HepG2 (cell line): ENCODE measurements around the gene DRC7. TPM values are rescaled to one million over a fixed set of nuclear protein-coding genes. Genes with fewer than 3 reads are reported as not detected.

Experiments
- ARID4A ChIP-seq: sonication (generic); formaldehyde crosslinking; IDR thresholded peaks from 2 replicates; pipeline ENCODE4 v1.5.0; 2020; ENCODE audit warnings: mild to moderate bottlenecking, missing genetic modification reagents, borderline replicate concordance
- ARNTL ChIP-seq: sonication (generic); formaldehyde crosslinking; IDR thresholded peaks from 2 replicates; pipeline ENCODE4 v1.4.0; 2020; ENCODE audit warnings: mild to moderate bottlenecking, missing genetic modification reagents
- E2F2 ChIP-seq: sonication (generic); formaldehyde crosslinking; IDR thresholded peaks from 2 replicates; pipeline ENCODE4 v1.4.0; 2020; ENCODE audit warnings: missing genetic modification reagents, borderline replicate concordance
- FLYWCH1 ChIP-seq: sonication (generic); formaldehyde crosslinking; IDR thresholded peaks from 2 replicates; pipeline ENCODE4 v1.8.1; 2023; ENCODE audit warnings: mild to moderate bottlenecking, missing genetic modification reagents
- FOXA3 ChIP-seq: IDR thresholded peaks from 2 replicates; pipeline ENCODE4 v1.6.1; 2016; ENCODE audit warnings: missing genetic modification reagents, missing compliant biosample characterization
- KDM3A ChIP-seq: IDR thresholded peaks from 2 replicates; pipeline ENCODE4 v1.6.1; 2018; ENCODE audit warnings: low read depth, missing compliant biosample characterization
- KLF13 ChIP-seq: sonication (generic); formaldehyde crosslinking; IDR thresholded peaks from 2 replicates; pipeline ENCODE4 v1.4.0; 2020; ENCODE audit warnings: mild to moderate bottlenecking, missing genetic modification reagents
- MTA1 ChIP-seq: sonication (generic); formaldehyde crosslinking; IDR thresholded peaks from 2 replicates; pipeline ENCODE4 v1.4.0; 2020; ENCODE audit warnings: missing genetic modification reagents, mild to moderate bottlenecking, borderline replicate concordance
- NR2F6 ChIP-seq, 2 experiments: IDR thresholded peaks; 2 replicates each; pipeline ENCODE4 v1.6.1; 2016; ENCODE audit warnings: antibody characterized with exemption in 1 of 2, mild to moderate bottlenecking in 1 of 2
- SAFB2 ChIP-seq: sonication (generic); formaldehyde crosslinking; IDR thresholded peaks from 2 replicates; pipeline ENCODE4 v1.5.1; 2020; ENCODE audit warnings: missing genetic modification reagents, low read depth, mild to moderate bottlenecking, borderline replicate concordance
- ZIK1 ChIP-seq: sonication (generic); formaldehyde crosslinking; IDR thresholded peaks from 2 replicates; pipeline ENCODE4 v1.5.0; 2020; ENCODE audit warnings: mild to moderate bottlenecking, low read depth, missing genetic modification reagents, borderline replicate concordance
- ZMYM3 ChIP-seq: sonication (generic); formaldehyde crosslinking; IDR thresholded peaks from 2 replicates; pipeline ENCODE4 v1.5.1; 2020; ENCODE audit warnings: mild to moderate bottlenecking, missing genetic modification reagents
- ZNF264 ChIP-seq: sonication (generic); formaldehyde crosslinking; IDR thresholded peaks from 2 replicates; pipeline ENCODE4 v1.4.0; 2020; ENCODE audit warnings: missing genetic modification reagents
- ZNF766 ChIP-seq: sonication (generic); formaldehyde crosslinking; IDR thresholded peaks from 2 replicates; pipeline ENCODE4 v1.5.0; 2020; ENCODE audit warnings: missing genetic modification reagents, borderline replicate concordance
- polyA plus RNA-seq, 8 experiments: library from polyadenylated mRNA; depleted of rRNA in 3 of 8; stranded (reverse) in 7 of 8; unstranded in 1 of 8; fragments of >200 nt; fragmentation: Illumina TruSeq in 4 of 8; extraction: Trizol in 4 of 8; gene quantifications; 2 replicates each; pipeline versions ENCODE4 v1.2.1 to v1.2.3, GENCODE V29; 2011 to 2016; ENCODE audit warnings: low read depth in 4 of 8, missing spikeins in 1 of 8, mixed read lengths in 1 of 8; ENCODE audit not compliant: insufficient read depth in 1 of 8
- total RNA-seq, 5 experiments: library from RNA; depleted of rRNA; stranded (reverse); fragments of >200 nt; fragmentation: Illumina TruSeq; extraction: Trizol; gene quantifications; 2 replicates each; pipeline ENCODE4 v1.2.3, GENCODE V29; 2016; ENCODE audit warnings: low read depth in 1 of 5
- TF ChIP-seq, protein P1 (sequence below): IDR thresholded peaks from 2 replicates; pipeline ENCODE4 v1.4.0; 2020; ENCODE audit warnings: mild to moderate bottlenecking, missing genetic modification reagents
- TF ChIP-seq, protein P2 (sequence below): IDR thresholded peaks from 2 replicates; pipeline ENCODE4 v1.6.1; 2012; ENCODE audit warnings: inconsistent platforms
- TF ChIP-seq, protein P3 (sequence below): sonication (generic); formaldehyde crosslinking; IDR thresholded peaks from 2 replicates; pipeline ENCODE4 v1.5.1; 2020; ENCODE audit warnings: mild to moderate bottlenecking, missing genetic modification reagents

Gene DRC7
- total and polyA plus RNA-seq, 2 of the 13 experiments (the other 11 are each of a cell fraction or from before 2014, with no cell fraction given) = 2.7 to 3.4 TPM

- TF ChIP-seq MTA1 (peak; percentile 32; the same call in 1 of the 2 replicates), ZNF766 (no peak), KDM3A (CRISPR knock-in tag) (0 out of 2 replicates have a peak, but pooled peaks have one; percentile 19), ZMYM3 (peak; percentile 95), FOXA3 (CRISPR knock-in tag) (peak; percentile 35; the same call in 1 of the 2 replicates), ARID4A (0 out of 2 replicates have a peak, but pooled peaks have one; percentile 11), ARNTL (no peak), KLF13 (no peak), ZNF264 (CRISPR knock-in tag) (peak; percentile 50; the same call in 1 of the 2 replicates), NR2F6 (IDR thresholded peaks at IDR 0.05) (no peak), NR2F6 (CRISPR knock-in tag; IDR thresholded peaks at IDR 0.05) (peak; percentile 49), FLYWCH1 (no peak), E2F2 (CRISPR knock-in tag) (no peak), SAFB2 (CRISPR knock-in tag) (no peak), ZIK1 (CRISPR knock-in tag) (no peak)
- TF ChIP-seq, protein P1, sequence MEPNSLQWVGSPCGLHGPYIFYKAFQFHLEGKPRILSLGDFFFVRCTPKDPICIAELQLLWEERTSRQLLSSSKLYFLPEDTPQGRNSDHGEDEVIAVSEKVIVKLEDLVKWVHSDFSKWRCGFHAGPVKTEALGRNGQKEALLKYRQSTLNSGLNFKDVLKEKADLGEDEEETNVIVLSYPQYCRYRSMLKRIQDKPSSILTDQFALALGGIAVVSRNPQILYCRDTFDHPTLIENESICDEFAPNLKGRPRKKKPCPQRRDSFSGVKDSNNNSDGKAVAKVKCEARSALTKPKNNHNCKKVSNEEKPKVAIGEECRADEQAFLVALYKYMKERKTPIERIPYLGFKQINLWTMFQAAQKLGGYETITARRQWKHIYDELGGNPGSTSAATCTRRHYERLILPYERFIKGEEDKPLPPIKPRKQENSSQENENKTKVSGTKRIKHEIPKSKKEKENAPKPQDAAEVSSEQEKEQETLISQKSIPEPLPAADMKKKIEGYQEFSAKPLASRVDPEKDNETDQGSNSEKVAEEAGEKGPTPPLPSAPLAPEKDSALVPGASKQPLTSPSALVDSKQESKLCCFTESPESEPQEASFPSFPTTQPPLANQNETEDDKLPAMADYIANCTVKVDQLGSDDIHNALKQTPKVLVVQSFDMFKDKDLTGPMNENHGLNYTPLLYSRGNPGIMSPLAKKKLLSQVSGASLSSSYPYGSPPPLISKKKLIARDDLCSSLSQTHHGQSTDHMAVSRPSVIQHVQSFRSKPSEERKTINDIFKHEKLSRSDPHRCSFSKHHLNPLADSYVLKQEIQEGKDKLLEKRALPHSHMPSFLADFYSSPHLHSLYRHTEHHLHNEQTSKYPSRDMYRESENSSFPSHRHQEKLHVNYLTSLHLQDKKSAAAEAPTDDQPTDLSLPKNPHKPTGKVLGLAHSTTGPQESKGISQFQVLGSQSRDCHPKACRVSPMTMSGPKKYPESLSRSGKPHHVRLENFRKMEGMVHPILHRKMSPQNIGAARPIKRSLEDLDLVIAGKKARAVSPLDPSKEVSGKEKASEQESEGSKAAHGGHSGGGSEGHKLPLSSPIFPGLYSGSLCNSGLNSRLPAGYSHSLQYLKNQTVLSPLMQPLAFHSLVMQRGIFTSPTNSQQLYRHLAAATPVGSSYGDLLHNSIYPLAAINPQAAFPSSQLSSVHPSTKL (CRISPR knock-in tag) = peak; percentile 67
- TF ChIP-seq, protein P2, sequence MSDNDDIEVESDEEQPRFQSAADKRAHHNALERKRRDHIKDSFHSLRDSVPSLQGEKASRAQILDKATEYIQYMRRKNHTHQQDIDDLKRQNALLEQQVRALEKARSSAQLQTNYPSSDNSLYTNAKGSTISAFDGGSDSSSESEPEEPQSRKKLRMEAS = peak; percentile 66
- TF ChIP-seq, protein P3, sequence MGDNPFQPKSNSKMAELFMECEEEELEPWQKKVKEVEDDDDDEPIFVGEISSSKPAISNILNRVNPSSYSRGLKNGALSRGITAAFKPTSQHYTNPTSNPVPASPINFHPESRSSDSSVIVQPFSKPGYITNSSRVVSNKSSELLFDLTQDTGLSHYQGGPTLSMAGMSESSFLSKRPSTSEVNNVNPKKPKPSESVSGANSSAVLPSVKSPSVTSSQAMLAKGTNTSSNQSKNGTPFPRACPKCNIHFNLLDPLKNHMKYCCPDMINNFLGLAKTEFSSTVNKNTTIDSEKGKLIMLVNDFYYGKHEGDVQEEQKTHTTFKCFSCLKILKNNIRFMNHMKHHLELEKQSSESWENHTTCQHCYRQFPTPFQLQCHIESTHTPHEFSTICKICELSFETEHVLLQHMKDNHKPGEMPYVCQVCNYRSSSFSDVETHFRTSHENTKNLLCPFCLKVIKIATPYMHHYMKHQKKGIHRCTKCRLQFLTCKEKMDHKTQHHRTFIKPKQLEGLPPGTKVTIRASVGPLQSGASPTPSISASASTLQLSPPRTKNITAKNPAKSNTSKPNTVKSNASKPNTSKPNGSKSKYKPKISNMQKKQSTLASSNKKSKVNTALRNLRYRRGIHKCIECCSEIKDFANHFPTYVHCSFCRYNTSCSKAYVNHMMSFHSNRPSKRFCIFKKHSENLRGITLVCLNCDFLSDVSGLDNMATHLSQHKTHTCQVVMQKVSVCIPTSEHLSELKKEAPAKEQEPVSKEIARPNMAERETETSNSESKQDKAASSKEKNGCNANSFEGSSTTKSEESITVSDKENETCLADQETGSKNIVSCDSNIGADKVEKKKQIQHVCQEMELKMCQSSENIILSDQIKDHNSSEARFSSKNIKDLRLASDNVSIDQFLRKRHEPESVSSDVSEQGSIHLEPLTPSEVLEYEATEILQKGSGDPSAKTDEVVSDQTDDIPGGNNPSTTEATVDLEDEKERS (CRISPR knock-in tag) = peak; percentile 51; the same call in 1 of the 2 replicates
Measured at GRCh38 chr16:57694231-57694724, 328 bp upstream of the DRC7 start (continued).
